ENCODE results near the gene SYNE4. TPM values are rescaled to one million over a fixed set of nuclear protein-coding genes. Genes with fewer than 3 reads are reported as not detected.
A peak's percentile ranks its signal among the peaks of the same experiment; 100 is the strongest.

Gene SYNE4
- total RNA-seq, result under 1 TPM in 1 of 4 donors, not detected in 3; 0.36 TPM

GRCh38 chr19:36008336-36008978 is at the start of gene SYNE4:
SYNE4 (minus strand) TSS chr19:36008813; CDS start chr19:36008681, 132 bp downstream.
- peaks cover 3 to 8% of the 10 kb centered on the region in 2 donors for H3K4me1 ChIP-seq
- peaks cover 0 to 5% (median 0%) of the 10 kb centered on the region in 3 donors for H3K27me3 ChIP-seq
- no peak for DNase-seq
- ATAC-seq, result no peak
- in situ Hi-C loops (cut with MboI; ENCODE audit: low sequenced_read_pairs in 4 of 4) (no loop called here), intact Hi-C loops (cut with DNase I; ENCODE audit: low total_unique reads) (no loop called here)
- H3K9me3 ChIP-seq, result no peaks in the 10 kb centered on the region
- peak within 1 kb of the TSS; percentile 22 to 46 (median 39) for H3K4me3 ChIP-seq
- H3K27ac ChIP-seq, result peak within 1 kb of the TSS in 1 of 4 donors; percentile 33
- no peak for TF ChIP-seq POLR2A (IDR thresholded peaks at IDR 0.05)
- no peak for TF ChIP-seq CTCF (IDR thresholded peaks at IDR 0.05 in 4 of 5, conservative IDR thresholded peaks at IDR 0.05 in 1 of 5)
- H3K36me3 ChIP-seq, result no peaks in the 10 kb centered on the region

DNA sequence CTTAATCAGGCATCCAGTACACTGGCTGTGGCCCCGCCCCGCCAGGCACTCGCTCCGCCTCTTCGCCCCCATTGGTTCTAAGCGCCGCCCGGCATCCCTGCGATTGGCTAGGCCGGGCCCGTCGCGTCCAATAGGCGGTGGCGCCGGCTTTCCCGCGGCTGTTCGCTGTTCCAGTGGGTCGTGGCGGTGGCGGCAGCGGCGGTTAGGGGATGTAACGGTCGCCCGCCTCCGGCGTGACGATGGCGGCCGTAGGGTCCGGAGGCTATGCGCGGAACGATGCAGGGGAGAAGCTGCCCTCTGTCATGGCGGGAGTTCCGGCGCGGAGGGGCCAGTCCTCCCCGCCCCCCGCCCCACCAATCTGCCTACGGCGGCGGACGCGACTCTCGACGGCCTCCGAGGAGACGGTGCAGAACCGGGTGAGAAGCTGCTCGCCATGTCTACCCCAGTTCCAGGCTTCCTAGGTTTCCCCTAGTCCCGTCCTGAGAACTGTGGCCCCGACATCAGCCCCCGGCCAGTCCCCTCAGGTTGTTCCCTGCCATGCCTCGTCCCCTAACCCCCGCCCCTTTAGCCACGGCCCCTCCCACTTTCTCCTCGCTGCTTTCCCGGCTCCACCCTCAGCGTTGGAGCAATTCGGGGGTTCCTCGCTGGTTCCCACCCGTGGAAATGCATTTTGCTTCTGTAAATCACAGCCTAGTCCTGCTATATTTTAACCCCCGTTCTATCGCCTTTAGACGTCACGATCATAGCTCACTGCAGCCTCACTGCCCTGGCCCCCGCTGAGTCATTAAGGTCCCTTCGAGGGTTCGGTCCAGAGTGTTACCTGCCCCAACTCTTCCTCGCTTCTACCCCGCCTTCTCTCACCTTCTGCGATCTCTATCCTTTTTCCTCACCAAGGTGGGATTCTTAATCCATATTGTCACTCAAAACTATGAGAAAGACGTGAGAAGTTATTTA is 46.4 kb upstream of the SYNE4 start, which contains the start of gene WDR62:
Gene WDR62, plus strand, starts transcription at position 165 of the 954 bp plus-strand sequence. Its CDS starts 75 bp downstream, at position 240.
- Histone ChIP-seq H3K4me1 (peaks cover 13 to 17% of the 10 kb centered on the region in 2 donors), H3K9me3 (no peaks in the 10 kb centered on the region), H3K27me3 (no peaks in the 10 kb centered on the region), H3K4me3 (peak within 1 kb of the TSS; percentile 67 to 93 (median 83)), H3K27ac (peak within 1 kb of the TSS; percentile 87 to 99 (median 96)), H3K36me3 (no peaks in the 10 kb centered on the region)
- ATAC-seq, result peak; percentile 83 to 84
- peak in 1 of 5 experiments; percentile 4 for TF ChIP-seq CTCF (IDR thresholded peaks at IDR 0.05 in 4 of 5, conservative IDR thresholded peaks at IDR 0.05 in 1 of 5)
- TF ChIP-seq POLR2A (IDR thresholded peaks at IDR 0.05), result no peak
- DNase-seq, result peak; percentile 89 to 90
- intact Hi-C loops (cut with DNase I; ENCODE audit: low total_unique reads), result loop anchor here (1.0 kb wide), 5 partner anchors 41 to 159 kb away; partner anchors contain the start of genes ALKBH6, SDHAF1, TBCB and ZNF565
- in situ Hi-C loops (cut with MboI; ENCODE audit: low sequenced_read_pairs in 4 of 4), result loop anchor here in 1 of 4 donors (5.0 kb wide), 1 partner anchor 58 kb away; the partner anchor contains the start of gene SDHAF1

DNA sequence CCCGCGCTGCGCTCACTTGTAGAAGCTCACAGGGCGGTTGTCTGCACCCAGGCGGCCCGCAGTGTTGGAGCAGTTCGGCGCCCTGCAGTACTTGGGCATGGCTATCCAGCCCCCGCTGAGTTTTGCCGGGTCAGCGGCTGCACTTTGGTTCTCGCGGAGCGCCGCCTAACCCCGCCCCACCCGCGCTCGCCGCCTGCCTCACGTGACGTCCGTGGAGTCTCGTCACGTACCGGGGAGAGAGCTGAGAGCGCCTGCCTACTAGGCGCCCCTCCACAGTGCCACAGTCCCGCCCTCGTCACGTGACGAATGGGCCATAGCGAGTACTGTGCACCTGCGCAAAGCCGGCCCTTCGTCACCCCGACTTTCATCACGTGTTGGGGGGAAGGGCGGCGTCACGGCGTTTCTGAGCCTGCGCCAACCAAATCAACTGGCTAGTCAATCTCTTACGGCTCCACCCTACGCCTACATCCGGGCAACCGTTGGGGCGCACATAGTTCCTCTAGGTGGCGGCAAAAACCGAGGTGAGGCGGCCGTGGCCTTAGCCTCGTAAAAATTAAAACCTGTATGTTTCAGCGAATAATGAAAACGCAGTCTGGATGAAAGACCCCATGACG is 45.6 kb upstream of the SYNE4 start, which contains the start of gene THAP8:
Gene THAP8, minus strand, starts transcription at position 167 of the 614 bp plus-strand sequence. Its CDS starts 68 bp downstream, at position 99.
- intact Hi-C loops (cut with DNase I; ENCODE audit: low total_unique reads), result loop anchor here (1.0 kb wide), 5 partner anchors 40 to 160 kb away; partner anchors contain the start of genes ALKBH6, SDHAF1, TBCB and ZNF565
- in situ Hi-C loops (cut with MboI; ENCODE audit: low sequenced_read_pairs in 4 of 4), result loop anchor here in 1 of 4 donors (5.0 kb wide), 1 partner anchor 57 kb away; the partner anchor contains the start of gene SDHAF1

More for the DNA sequence above, 45.6 kb upstream of the SYNE4 start, which contains the start of gene THAP8:
- Histone ChIP-seq H3K4me3 (peak within 1 kb of the TSS; percentile 67 to 93 (median 83)), H3K27me3 (no peaks in the 10 kb centered on the region), H3K9me3 (no peaks in the 10 kb centered on the region), H3K36me3 (no peaks in the 10 kb centered on the region), H3K27ac (peak within 1 kb of the TSS; percentile 87 to 99 (median 96)), H3K4me1 (peaks cover 12 to 13% of the 10 kb centered on the region in 2 donors)
- DNase-seq, result peak; percentile 100
- ATAC-seq, result peak; percentile 92 to 95
- peak; percentile 65 to 72 for TF ChIP-seq POLR2A (IDR thresholded peaks at IDR 0.05)
- peak; percentile 50 to 58 (median 54) for TF ChIP-seq CTCF (IDR thresholded peaks at IDR 0.05 in 4 of 5, conservative IDR thresholded peaks at IDR 0.05 in 1 of 5)
